HepG2 (cell line): Measurements from ENCODE around the gene SBK3. TPM values are rescaled to one million over a fixed set of nuclear protein-coding genes. Genes with fewer than 3 reads are reported as not detected.

Experiments used
- DRAP1 ChIP-seq: IDR thresholded peaks from 2 replicates; pipeline ENCODE4 v1.6.1; 2016; ENCODE audit warnings: missing genetic modification reagents, missing compliant biosample characterization
- HMG20A ChIP-seq: IDR thresholded peaks from 2 replicates; pipeline ENCODE4 v1.6.1; 2016; ENCODE audit warnings: borderline replicate concordance
- HNRNPLL ChIP-seq: fragments of 200-400 bp; formaldehyde crosslinking; IDR thresholded peaks from 2 replicates; pipeline ENCODE4 v1.6.1; 2017; ENCODE audit warnings: mild to moderate bottlenecking, low read depth, low read length; ENCODE audit not compliant: poor library complexity, severe bottlenecking
- HOXA7 ChIP-seq: sonication (generic); formaldehyde crosslinking; IDR thresholded peaks from 2 replicates; pipeline ENCODE4 v1.8.1; 2022; ENCODE audit warnings: mild to moderate bottlenecking, missing genetic modification reagents, moderate library complexity
- MED1 ChIP-seq: sonication (generic); formaldehyde crosslinking; IDR thresholded peaks from 2 replicates; pipeline ENCODE4 v1.4.0; 2020; ENCODE audit warnings: missing genetic modification reagents
- NR2C2 ChIP-seq: sonication (generic); formaldehyde crosslinking; IDR thresholded peaks from 2 replicates; pipeline ENCODE4 v1.4.0; 2020; ENCODE audit warnings: missing genetic modification reagents, mild to moderate bottlenecking, moderate library complexity, borderline replicate concordance
- PPARG ChIP-seq: conservative IDR thresholded peaks from 2 replicates; pipeline ENCODE4 v1.6.1; 2016; ENCODE audit warnings: missing biosample characterization, missing genetic modification reagents
- SOX6 ChIP-seq, 2 experiments: fragments of 450-650 bp in 1 of 2; sonication (generic) in 1 of 2; formaldehyde crosslinking in 1 of 2; IDR thresholded peaks; 2 replicates each; pipeline versions ENCODE4 v1.4.0 to v1.6.1; 2017 to 2020; ENCODE audit warnings: antibody characterized with exemption in 1 of 2, mild to moderate bottlenecking in 1 of 2, missing genetic modification reagents in 1 of 2
- SRF ChIP-seq: IDR thresholded peaks from 2 replicates; pipeline ENCODE4 v1.6.1; 2011; ENCODE audit warnings: mild to moderate bottlenecking, low read depth, low read length, moderate library complexity
- SYNCRIP ChIP-seq: fragments of 200-400 bp; formaldehyde crosslinking; IDR thresholded peaks from 2 replicates; pipeline ENCODE4 v1.6.1; 2018; ENCODE audit warnings: mild to moderate bottlenecking, low read depth, low read length; ENCODE audit not compliant: insufficient read depth
- ZBTB1 ChIP-seq: sonication (generic); formaldehyde crosslinking; IDR thresholded peaks from 2 replicates; pipeline ENCODE4 v1.4.0; 2020; ENCODE audit warnings: missing genetic modification reagents, borderline replicate concordance
- ZBTB20 ChIP-seq: sonication (generic); formaldehyde crosslinking; IDR thresholded peaks from 2 replicates; pipeline ENCODE4 v1.8.1; 2023; ENCODE audit warnings: missing genetic modification reagents, low read depth, mild to moderate bottlenecking, borderline replicate concordance
- ZBTB39 ChIP-seq: sonication (generic); formaldehyde crosslinking; IDR thresholded peaks from 2 replicates; pipeline ENCODE4 v1.5.0; 2020; ENCODE audit warnings: missing genetic modification reagents
- ZNF142 ChIP-seq: sonication (generic); formaldehyde crosslinking; IDR thresholded peaks from 2 replicates; pipeline ENCODE4 v1.4.0; 2020; ENCODE audit warnings: missing genetic modification reagents
- ZNF367 ChIP-seq: sonication (generic); formaldehyde crosslinking; IDR thresholded peaks from 2 replicates; pipeline ENCODE4 v1.4.0; 2020; ENCODE audit warnings: missing genetic modification reagents, borderline replicate concordance
- ZNF501 ChIP-seq: sonication (generic); formaldehyde crosslinking; IDR thresholded peaks from 2 replicates; pipeline ENCODE4 v1.5.1; 2020; ENCODE audit warnings: mild to moderate bottlenecking, moderate library complexity, missing genetic modification reagents
- ZNF569 ChIP-seq: sonication (generic); formaldehyde crosslinking; IDR thresholded peaks from 2 replicates; pipeline ENCODE4 v1.5.0; 2020; ENCODE audit warnings: mild to moderate bottlenecking, missing genetic modification reagents, moderate library complexity, borderline replicate concordance
- ZNF749 ChIP-seq: sonication (generic); formaldehyde crosslinking; IDR thresholded peaks from 2 replicates; pipeline ENCODE4 v1.8.0; 2022; ENCODE audit warnings: mild to moderate bottlenecking, missing genetic modification reagents, moderate library complexity, borderline replicate concordance
- polyA plus RNA-seq, 8 experiments: library from polyadenylated mRNA; depleted of rRNA in 3 of 8; stranded (reverse) in 7 of 8; unstranded in 1 of 8; fragments of >200 nt; fragmentation: Illumina TruSeq in 4 of 8; extraction: Trizol in 4 of 8; gene quantifications; 2 replicates each; pipeline versions ENCODE4 v1.2.1 to v1.2.3, GENCODE V29; 2011 to 2016; ENCODE audit warnings: low read depth in 4 of 8, missing spikeins in 1 of 8, mixed read lengths in 1 of 8; ENCODE audit not compliant: insufficient read depth in 1 of 8
- total RNA-seq, 5 experiments: library from RNA; depleted of rRNA; stranded (reverse); fragments of >200 nt; fragmentation: Illumina TruSeq; extraction: Trizol; gene quantifications; 2 replicates each; pipeline ENCODE4 v1.2.3, GENCODE V29; 2016; ENCODE audit warnings: low read depth in 1 of 5

SBK3 gene
- total and polyA plus RNA-seq, 2 of the 13 experiments (the other 11 are each of a cell fraction or from before 2014, with no cell fraction given): 0.66 to 0.77 TPM

GRCh38 chr19:55549500-55550320 lies 4.4 kb upstream of the SBK3 start (continued):
- no peak for TF ChIP-seq ZBTB39 (CRISPR knock-in tag)
- TF ChIP-seq ZNF142 (CRISPR knock-in tag): no peak
- TF ChIP-seq ZNF367: no peak
- TF ChIP-seq ZBTB1 (CRISPR knock-in tag): no peak
- peak; percentile 39 for TF ChIP-seq HNRNPLL
- no peak for TF ChIP-seq SOX6 (IDR thresholded peaks at IDR 0.05)
- TF ChIP-seq SOX6 (CRISPR knock-in tag; IDR thresholded peaks at IDR 0.05): peak; percentile 14; the same call in 1 of the 2 replicates
- TF ChIP-seq PPARG (CRISPR knock-in tag): no peak
- TF ChIP-seq MED1 (CRISPR knock-in tag): peak; percentile 42; the same call in 1 of the 2 replicates
- no peak for TF ChIP-seq HOXA7 (CRISPR knock-in tag)
- no peak for TF ChIP-seq HMG20A (CRISPR knock-in tag)
- TF ChIP-seq ZNF501 (CRISPR knock-in tag): peak; percentile 21; the same call in 1 of the 2 replicates
- no peak for TF ChIP-seq ZBTB20
- no peak for TF ChIP-seq SRF
- TF ChIP-seq NR2C2 (CRISPR knock-in tag): 0 out of 2 replicates have a peak, but pooled peaks have one; percentile 56
- no peak for TF ChIP-seq ZNF569 (CRISPR knock-in tag)
- no peak for TF ChIP-seq ZNF749 (CRISPR knock-in tag)
- TF ChIP-seq SYNCRIP: no peak
- TF ChIP-seq DRAP1 (CRISPR knock-in tag): no peak
